Gastrocnemius medialis (tissue), 4 donors: ENCODE results near the gene ZFY. TPM values are rescaled to one million over a fixed set of nuclear protein-coding genes. Genes with fewer than 3 reads are reported as not detected.

Experiments used
- ATAC-seq, 2 donors: fragments of 150-250 bp; one replicate each; pipeline ENCODE4 v1.9.1; 2016
- DNase-seq, 2 donors: peaks; one replicate each; pipeline ENCODE4 v3.0.0-alpha.2; 2019
- H3K27ac ChIP-seq, 4 donors: fragments of 200-600 bp; sonication (generic); 1 replicate in 1 of 4; 2 replicates in 3 of 4; pipeline ENCODE4 v1.5.1; 2016 to 2018; ENCODE audit warnings: mild to moderate bottlenecking in 2 of 4, moderate library complexity in 1 of 4
- H3K27me3 ChIP-seq, 3 donors: fragments of 200-600 bp; sonication (generic) in 2 of 3; 1 replicate in 1 of 3; 2 replicates in 2 of 3; pipeline versions ENCODE4 v1.5.1 to v1.6.0; 2016 to 2019; ENCODE audit warnings: mild to moderate bottlenecking in 1 of 3, moderate library complexity in 1 of 3
- H3K36me3 ChIP-seq, 2 donors: fragments of 200-600 bp; sonication (generic) in 1 of 2; one replicate each; pipeline ENCODE4 v1.5.1; 2017 to 2018
- H3K4me1 ChIP-seq, 2 donors: fragments of 200-600 bp; sonication (generic) in 1 of 2; one replicate each; pipeline ENCODE4 v1.5.1; 2016 to 2017; ENCODE audit warnings: mild to moderate bottlenecking in 2 of 2
- H3K4me3 ChIP-seq, 4 donors: fragments of 200-600 bp; sonication (generic) in 3 of 4; 1 replicate in 1 of 4; 2 replicates in 3 of 4; pipeline ENCODE4 v1.5.1; 2016 to 2019; ENCODE audit warnings: mild to moderate bottlenecking in 2 of 4
- H3K9me3 ChIP-seq, 3 donors: fragments of 200-600 bp; sonication (generic) in 2 of 3; 1 replicate in 1 of 3; 2 replicates in 2 of 3; pipeline ENCODE4 v1.5.1; 2016 to 2019
- CTCF ChIP-seq, 5 experiments: fragments of 450-650 bp in 3 of 5; fragments of 200-600 bp in 2 of 5; sonication (generic) in 2 of 5; IDR thresholded peaks in 4 of 5; conservative IDR thresholded peaks in 1 of 5; 1 replicate in 4 of 5; 2 replicates in 1 of 5; pipeline ENCODE4 v1.5.1; 2016 to 2019; ENCODE audit warnings: antibody characterized with exemption in 5 of 5, mild to moderate bottlenecking in 3 of 5, moderate library complexity in 3 of 5
- POLR2A ChIP-seq, 2 donors: fragments of 450-650 bp; IDR thresholded peaks; one replicate each; pipeline ENCODE4 v1.6.1; 2017; ENCODE audit warnings: antibody characterized with exemption in 2 of 2, mild to moderate bottlenecking in 2 of 2, moderate library complexity in 2 of 2
- in situ Hi-C, 4 donors: fragments of 200-750 bp; cut with MboI; loops; one replicate each; pipeline versions ENCODE4 v1.15.0 to v1.8.0; 2017; ENCODE audit warnings: low sequenced_read_pairs in 4 of 4
- intact Hi-C: fragments of 100-400 bp; cut with DNase I; formaldehyde crosslinking; loops from one replicate; pipeline ENCODE4 v1.15.1; 2023; ENCODE audit warnings: low total_unique reads
- total RNA-seq, 4 donors: library from RNA; depleted of rRNA; stranded (reverse); fragments of >200 nt; gene quantifications; one replicate each; pipeline versions ENCODE4 v1.1.0 to v1.2.3, GENCODE V29; 2016

ZFY gene
- total RNA-seq, 4 donors from 2014 or later = 12.7 to 13.7 TPM; not detected in 2

GRCh38 chrY:2964814-2965213 is 29.6 kb downstream of the ZFY start:
- H3K9me3 ChIP-seq = no peaks in the 10 kb centered on the region
- TF ChIP-seq POLR2A (IDR thresholded peaks at IDR 0.05) (no peak), CTCF (IDR thresholded peaks at IDR 0.05 in 4 of 5, conservative IDR thresholded peaks at IDR 0.05 in 1 of 5) (no peak)
- no peaks in the 10 kb centered on the region for H3K36me3 ChIP-seq
- in situ Hi-C loops (no loop called here), intact Hi-C loops (no loop called here)
- H3K4me3 ChIP-seq = no peak overlapping the region
- ATAC-seq (no peak), DNase-seq (no peak)
- no peaks in the 10 kb centered on the region for H3K27me3 ChIP-seq
- no peaks in the 10 kb centered on the region for H3K4me1 ChIP-seq
- H3K27ac ChIP-seq = no peak overlapping the region

- Histone ChIP-seq H3K4me3 (no peak overlapping the region), H3K36me3 (no peaks in the 10 kb centered on the region), H3K9me3 (no peaks in the 10 kb centered on the region), H3K4me1 (peaks cover 0 to 6% of the 10 kb centered on the region in 2 donors), H3K27me3 (no peaks in the 10 kb centered on the region), H3K27ac (no peak overlapping the region)
- in situ Hi-C loops = no loop called here
- no peak for ATAC-seq
- TF ChIP-seq POLR2A (IDR thresholded peaks at IDR 0.05) (no peak), CTCF (IDR thresholded peaks at IDR 0.05 in 4 of 5, conservative IDR thresholded peaks at IDR 0.05 in 1 of 5) (no peak)
- DNase-seq = no peak
- intact Hi-C loops = no loop called here
These were observed 30.4 kb downstream of the ZFY start for GRCh38 chrY:2965629-2966028.

- Histone ChIP-seq H3K27me3 (no peaks in the 10 kb centered on the region), H3K36me3 (no peaks in the 10 kb centered on the region), H3K4me1 (peaks cover 0 to 11% of the 10 kb centered on the region in 2 donors), H3K27ac (no peak overlapping the region), H3K9me3 (no peaks in the 10 kb centered on the region), H3K4me3 (no peak overlapping the region)
- intact Hi-C loops (no loop called here), in situ Hi-C loops (no loop called here)
- no peak for ATAC-seq
- DNase-seq = no peak
- TF ChIP-seq CTCF (IDR thresholded peaks at IDR 0.05 in 4 of 5, conservative IDR thresholded peaks at IDR 0.05 in 1 of 5) = no peak
- no peak for TF ChIP-seq POLR2A (IDR thresholded peaks at IDR 0.05)
These were observed 34.4 kb downstream of the ZFY start for GRCh38 chrY:2969561-2969960.

GRCh38 chrY:2972708-2973107 is 37.5 kb downstream of the ZFY start:
- in situ Hi-C loops = no loop called here
- intact Hi-C loops = no loop called here
- Histone ChIP-seq H3K9me3 (no peaks in the 10 kb centered on the region), H3K27me3 (no peaks in the 10 kb centered on the region), H3K27ac (no peak overlapping the region), H3K4me3 (no peak overlapping the region), H3K36me3 (no peaks in the 10 kb centered on the region), H3K4me1 (peaks cover 0 to 11% of the 10 kb centered on the region in 2 donors)
- ATAC-seq (no peak), DNase-seq (no peak)
- TF ChIP-seq CTCF (IDR thresholded peaks at IDR 0.05 in 4 of 5, conservative IDR thresholded peaks at IDR 0.05 in 1 of 5) (no peak), POLR2A (IDR thresholded peaks at IDR 0.05) (no peak)

- in situ Hi-C loops = no loop called here
- no peak for TF ChIP-seq POLR2A (IDR thresholded peaks at IDR 0.05)
- no peak for TF ChIP-seq CTCF (IDR thresholded peaks at IDR 0.05 in 4 of 5, conservative IDR thresholded peaks at IDR 0.05 in 1 of 5)
- no peak for ATAC-seq
These were observed 38.0 kb downstream of the ZFY start for GRCh38 chrY:2973110-2973751.

More at GRCh38 chrY:2973110-2973751, 38.0 kb downstream of the ZFY start:
- DNase-seq = no peak
- Histone ChIP-seq H3K27ac (no peak overlapping the region), H3K27me3 (no peaks in the 10 kb centered on the region), H3K9me3 (no peaks in the 10 kb centered on the region), H3K4me1 (peaks cover 0 to 11% of the 10 kb centered on the region in 2 donors), H3K36me3 (no peaks in the 10 kb centered on the region), H3K4me3 (no peak overlapping the region)
- intact Hi-C loops = no loop called here
